IMR-90 (cell line): ENCODE data around the gene SPINT1. TPM values are rescaled to one million over a fixed set of nuclear protein-coding genes. Genes with fewer than 3 reads are reported as not detected.

Experiments
- ATAC-seq: fragments of 200-7000 bp; cut with Tn5 transposase; 2 replicates; pipeline ENCODE4 v1.9.1; 2020; ENCODE audit warnings: low read depth, mild to moderate bottlenecking, moderate library complexity
- BruUV-seq: library from RNA; stranded (reverse); fragments of 400-500 nt; replicated peaks from 2 replicates; lab custom pipeline; 2021; lab: Mats Ljungman, UMichigan
- CTCF ChIA-PET: fragments of 300-600 bp; formaldehyde crosslinking; extraction: SDS; loops from one replicate; lab custom pipeline; 2021; ENCODE audit warnings: antibody characterized with exemption; lab: Yijun Ruan, JAX
- POLR2A ChIA-PET: fragments of 300-600 bp; sonication (Branson Sonifier 250); formaldehyde crosslinking; loops from one replicate; lab custom pipeline; 2022; ENCODE audit warnings: antibody characterized with exemption; ENCODE audit not compliant: unreplicated experiment; lab: Charles Lee
- DNase-seq: peaks from one replicate; pipeline ENCODE4 v3.0.0; 2013
- H2AFZ ChIP-seq: replicated peaks from 2 replicates; pipeline ENCODE3; 2013; ENCODE audit warnings: low read length, mild to moderate bottlenecking; ENCODE audit not compliant: poor library complexity
- H2AK5ac ChIP-seq: 2 replicates; pipeline ENCODE4 v1.6.1; 2013; ENCODE audit warnings: low read depth, low read length, inconsistent platforms
- H2AK9ac ChIP-seq: replicated peaks from 2 replicates; pipeline ENCODE3; 2013; ENCODE audit warnings: mild to moderate bottlenecking, low read depth, low read length, moderate library complexity; ENCODE audit not compliant: poor library complexity
- H2BK120ac ChIP-seq: 2 replicates; pipeline ENCODE4 v1.6.1; 2013; ENCODE audit warnings: low read depth, low read length, inconsistent platforms
- H2BK15ac ChIP-seq: 3 replicates; pipeline ENCODE4 v1.6.1; 2013; ENCODE audit warnings: low read depth, low read length, inconsistent platforms
- H2BK20ac ChIP-seq: 2 replicates; pipeline ENCODE4 v1.6.1; 2013; ENCODE audit warnings: low read depth, mild to moderate bottlenecking, inconsistent platforms, low read length, moderate library complexity
- H2BK5ac ChIP-seq: 2 replicates; pipeline ENCODE4 v1.6.1; 2013; ENCODE audit warnings: mild to moderate bottlenecking, low read depth, low read length, inconsistent platforms; ENCODE audit not compliant: poor library complexity, severe bottlenecking
- H3K14ac ChIP-seq: replicated peaks from 2 replicates; pipeline ENCODE4 v1.6.1; 2013; ENCODE audit warnings: low read depth, low read length, inconsistent platforms
- H3K18ac ChIP-seq: 2 replicates; pipeline ENCODE4 v1.6.1; 2013; ENCODE audit warnings: low read depth, low read length, control low read depth
- H3K23ac ChIP-seq: 2 replicates; pipeline ENCODE4 v1.6.1; 2013; ENCODE audit warnings: low read depth, low read length, inconsistent platforms
- H3K27ac ChIP-seq: 2 replicates; pipeline ENCODE4 v1.5.1; 2013; ENCODE audit warnings: mild to moderate bottlenecking, control low read depth, low read length; ENCODE audit not compliant: insufficient read depth
- H3K27me3 ChIP-seq: 2 replicates; pipeline ENCODE4 v1.6.1; 2013; ENCODE audit warnings: low read length; ENCODE audit not compliant: control insufficient read depth, insufficient read depth
- H3K36me3 ChIP-seq: 2 replicates; pipeline ENCODE4 v1.6.1; 2013; ENCODE audit warnings: low read length, mixed read lengths; ENCODE audit not compliant: control insufficient read depth, insufficient read depth
- H3K4ac ChIP-seq: 2 replicates; pipeline ENCODE4 v1.6.1; 2013; ENCODE audit warnings: low read depth, low read length, inconsistent platforms
- H3K4me1 ChIP-seq: 2 replicates; pipeline ENCODE4 v1.6.1; 2013; ENCODE audit warnings: low read length, mixed read lengths; ENCODE audit not compliant: control insufficient read depth, insufficient read depth
- H3K4me2 ChIP-seq: 2 replicates; pipeline ENCODE4 v1.6.1; 2013; ENCODE audit warnings: low read depth, mild to moderate bottlenecking, control low read depth, low read length, moderate library complexity
- H3K4me3 ChIP-seq: 2 replicates; pipeline ENCODE4 v1.5.1; 2013; ENCODE audit warnings: low read depth, mild to moderate bottlenecking, control low read depth, low read length, moderate library complexity; ENCODE audit not compliant: insufficient read depth
- H3K56ac ChIP-seq: 2 replicates; pipeline ENCODE4 v1.6.1; 2013; ENCODE audit warnings: low read length, inconsistent platforms; ENCODE audit not compliant: insufficient read depth; ENCODE audit errors: extremely low read depth
- H3K79me1 ChIP-seq, 2 experiments: 2 replicates each; pipeline ENCODE4 v1.6.1; 2013; ENCODE audit warnings: low read length in 2 of 2, inconsistent platforms in 1 of 2, low read depth in 1 of 2
- H3K9ac ChIP-seq: 2 replicates; pipeline ENCODE4 v1.6.1; 2013; ENCODE audit warnings: low read depth, low read length, control low read depth
- H3K9me1 ChIP-seq: 2 replicates; pipeline ENCODE4 v1.6.1; 2013; ENCODE audit warnings: low read length, inconsistent platforms; ENCODE audit not compliant: insufficient read depth
- H3K9me3 ChIP-seq: 2 replicates; pipeline ENCODE4 v1.6.1; 2013; ENCODE audit warnings: low read length; ENCODE audit not compliant: control insufficient read depth, insufficient read depth
- H4K20me1 ChIP-seq: 2 replicates; pipeline ENCODE4 v1.6.1; 2013; ENCODE audit warnings: low read length, inconsistent platforms; ENCODE audit not compliant: insufficient read depth
- H4K5ac ChIP-seq: 2 replicates; pipeline ENCODE4 v1.6.1; 2013; ENCODE audit warnings: mild to moderate bottlenecking, low read depth, low read length, control low read depth
- H4K8ac ChIP-seq, 2 experiments: 2 replicates each; pipeline ENCODE4 v1.6.1; 2013; ENCODE audit warnings: low read depth in 2 of 2, low read length in 2 of 2, control low read depth in 1 of 2, inconsistent platforms in 1 of 2
- H4K91ac ChIP-seq: 2 replicates; pipeline ENCODE4 v1.6.1; 2013; ENCODE audit warnings: low read depth, low read length, inconsistent platforms; ENCODE audit not compliant: insufficient read depth
- CTCF ChIP-seq: conservative IDR thresholded peaks from 2 replicates; pipeline ENCODE4 v1.5.1; 2012; ENCODE audit warnings: mild to moderate bottlenecking, low read depth, low read length, improper control_type of control experiment
- POLR2A ChIP-seq: IDR thresholded peaks from 2 replicates; pipeline ENCODE4 v1.6.1; 2012; ENCODE audit warnings: mild to moderate bottlenecking, low read depth, low read length
- RAD21 ChIP-seq: IDR thresholded peaks from 2 replicates; pipeline ENCODE4 v1.6.1; 2012; ENCODE audit warnings: low read length, improper control_type of control experiment
- SMC3 ChIP-seq: fragments of 150-350 bp; IDR thresholded peaks from 2 replicates; pipeline ENCODE4 v1.6.1; 2016; ENCODE audit warnings: low read depth, mild to moderate bottlenecking, antibody characterized with exemption, low read length, moderate library complexity
- WGBS, 2 experiments: methylation state at CpG; one replicate each; pipeline versions ENCODE4 v1.1.5 to v1.1.7; 2013; ENCODE audit warnings: missing lambda C conversion rate in 2 of 2; ENCODE audit not compliant: insufficient read length in 1 of 2; ENCODE audit errors: extremely low coverage in 2 of 2; 5-methylcytosine and 5-hydroxymethylcytosine counted together
- dilution Hi-C: fragments of 300-500 bp; cut with HindIII; formaldehyde crosslinking; loops from one replicate; pipeline ENCODE4 v1.14.3; 2018; ENCODE audit warnings: low sequenced_read_pairs; ENCODE audit not compliant: unreplicated experiment
- in situ Hi-C: fragments of 300-500 bp; cut with MboI; formaldehyde crosslinking; loops from 3 replicates; pipeline ENCODE4 v1.14.3; 2019; ENCODE audit warnings: low sequenced_read_pairs, inconsistent platforms, mixed read lengths
- intact Hi-C: fragments of 100-400 bp; cut with micrococcal nuclease; formaldehyde crosslinking; loops from 2 replicates; pipeline ENCODE4 v1.10.0; 2022
- polyA plus RNA-seq, 3 experiments: library from polyadenylated mRNA; depleted of rRNA; stranded (reverse); fragments of >200 nt; gene quantifications; 2 replicates each; pipeline ENCODE4 v1.2.3, GENCODE V29; 2012; ENCODE audit warnings: low replicate concordance in 1 of 3
- total RNA-seq: library from RNA; depleted of rRNA; stranded (reverse); fragments of >200 nt; gene quantifications from 2 replicates; pipeline ENCODE4 v1.2.3, GENCODE V29; 2012

The SPINT1 gene
- total and polyA plus RNA-seq, 2 of the 4 experiments (the other 2 are of a cell fraction), result 0.90 to 2.1 TPM

GRCh38 chr15:40891810-40892446 is 48.1 kb downstream of the SPINT1 start:
- Histone ChIP-seq H3K14ac (no peak overlapping the region), H3K56ac (no peak overlapping the region), H3K36me3 (peaks cover 6% of the 10 kb centered on the region; the same call in 1 of the 2 replicates), H2BK120ac (no peak overlapping the region), H2AK9ac (peak overlapping the region; percentile 19), H3K4me1 (peaks cover 9% of the 10 kb centered on the region; the same call in 1 of the 2 replicates), H3K9ac (no peak overlapping the region), H3K18ac (no peak overlapping the region), H3K4ac (no peak overlapping the region), H4K5ac (no peak overlapping the region), H2AK5ac (no peak overlapping the region), H4K91ac (no peak overlapping the region), H3K23ac (no peak overlapping the region), H3K4me2 (no peak overlapping the region), H3K27me3 (no peaks in the 10 kb centered on the region; the same call in 1 of the 2 replicates), H3K4me3 (no peak overlapping the region), H3K27ac (no peak overlapping the region), H4K8ac (no peak overlapping the region; a peak in 1 of 4 replicates), H2BK15ac (no peak overlapping the region), H4K20me1 (peaks cover 9% of the 10 kb centered on the region; the same call in 1 of the 2 replicates), H3K9me1 (0 out of 2 replicates have a peak, but pooled peaks cover 3% of the 10 kb centered on the region), H3K9me3 (no peaks in the 10 kb centered on the region), H2AFZ (peak overlapping the region; percentile 34), H2BK5ac (no peak overlapping the region), H2BK20ac (no peak overlapping the region), H3K79me1 (peaks cover 14 to 20% of the 10 kb centered on the region in 2 experiments; a peak in 3 of 4 replicates)
- peak; percentile 72 for TF ChIP-seq SMC3
- peak; percentile 85 for TF ChIP-seq CTCF
- no peak for TF ChIP-seq POLR2A
- peak; percentile 76 for TF ChIP-seq RAD21
- no CpG with 5 or more reads among the region's 4 CpGs for WGBS, 2 experiments
- ChIA-PET POLR2A (no interaction called here), CTCF (interaction anchor here (0.5 to 4.3 kb wide), 13 partner anchors 10 to 569 kb away, joined by 3 to 35 read pairs (median 3); no protein-coding TSS in a partner anchor)
- ATAC-seq (peak; percentile 7; the same call in 1 of the 2 replicates), DNase-seq (peak; percentile 49)
- dilution Hi-C loops (no loop called here), intact Hi-C loops (loop anchor here (5.0 kb wide), 2 partner anchors 215 to 370 kb away; no protein-coding TSS in a partner anchor), in situ Hi-C loops (loop anchor here (5.0 kb wide), 1 partner anchor 35 kb away; no protein-coding TSS in a partner anchor)
- BruUV-seq, result no TSS peak
